HepG2 (cell line): ENCODE data around the gene SLC25A20. TPM values are rescaled to one million over a fixed set of nuclear protein-coding genes. Genes with fewer than 3 reads are reported as not detected.
A peak's percentile ranks its signal among the peaks of the same experiment; 100 is the strongest.

Experiments
- ATAC-seq: fragments of 200-7000 bp; cut with Tn5 transposase; 3 replicates; pipeline ENCODE4 v1.9.1; 2020; ENCODE audit warnings: mild to moderate bottlenecking, moderate library complexity
- BruUV-seq: library from RNA; stranded (reverse); fragments of 400-500 nt; replicated peaks from 2 replicates; lab custom pipeline; 2021; lab: Mats Ljungman, UMichigan
- CTCF ChIA-PET: fragments of 300-600 bp; formaldehyde crosslinking; extraction: SDS; loops from one replicate; lab custom pipeline; 2021; ENCODE audit warnings: low total read pairs, inconsistent platforms, low intra/inter-chr PET ratio; lab: Yijun Ruan, JAX
- POLR2A ChIA-PET: fragments of 350-600 bp; sonication (Branson Sonifier 250); formaldehyde crosslinking; loops from one replicate; lab custom pipeline; 2020; ENCODE audit warnings: antibody characterized with exemption, inconsistent platforms; lab: Yijun Ruan, JAX
- DNase-seq: peaks from one replicate; pipeline ENCODE4 v3.0.0-alpha.2; 2015; ENCODE audit warnings: low spot score
- FAIRE-seq: peaks from 3 replicates; lab custom pipeline; 2011; peaks lifted over from hg19 to GRCh38; lab: Jason Lieb, UNC
- H2AFZ ChIP-seq: one replicate; pipeline ENCODE4 v1.6.1; 2011; ENCODE audit warnings: low read length, inconsistent platforms
- H3K27ac ChIP-seq: fragments of 300-600 bp; 3 replicates; pipeline ENCODE4 v1.8.0; 2011; ENCODE audit warnings: mixed run types, mild to moderate bottlenecking, mixed read lengths, low read length, inconsistent platforms; ENCODE audit not compliant: insufficient read depth; ENCODE audit errors: extremely low read length
- H3K27me3 ChIP-seq, 2 experiments: fragments of 200-600 bp in 1 of 2; 2 replicates in 1 of 2; 3 replicates in 1 of 2; pipeline versions ENCODE4 v1.6.0 to v1.8.0; 2011; ENCODE audit warnings: low read length in 2 of 2, mild to moderate bottlenecking in 2 of 2, moderate library complexity in 2 of 2, inconsistent platforms in 1 of 2; ENCODE audit not compliant: insufficient read depth in 2 of 2, control insufficient read depth in 1 of 2
- H3K36me3 ChIP-seq, 2 experiments: fragments of 200-600 bp in 1 of 2; replicated peaks in 1 of 2; 2 replicates in 1 of 2; 3 replicates in 1 of 2; pipeline versions ENCODE4 v1.5.1 to v1.8.0; 2011; ENCODE audit warnings: low read length in 2 of 2, inconsistent platforms in 1 of 2; ENCODE audit not compliant: insufficient read depth in 2 of 2, control insufficient read depth in 1 of 2
- H3K4me1 ChIP-seq: 2 replicates; pipeline ENCODE4 v1.5.1; 2012; ENCODE audit warnings: low read length, inconsistent platforms; ENCODE audit not compliant: insufficient read depth
- H3K4me2 ChIP-seq: 2 replicates; pipeline ENCODE4 v1.6.0; 2011; ENCODE audit warnings: low read depth, low read length, inconsistent platforms
- H3K4me3 ChIP-seq, 3 experiments: fragments of 200-600 bp in 1 of 3; sonication (generic), shearing (Covaris generic) in 1 of 3; replicated peaks in 1 of 3; 2 replicates each; pipeline ENCODE4 v1.5.1; 2011 to 2016; ENCODE audit warnings: low read length in 3 of 3, inconsistent platforms in 2 of 3, low read depth in 2 of 3, mild to moderate bottlenecking in 2 of 3, control low read depth in 1 of 3, mixed read lengths in 1 of 3; ENCODE audit not compliant: insufficient read depth in 1 of 3
- H3K79me2 ChIP-seq: one replicate; pipeline ENCODE4 v1.6.1; 2011; ENCODE audit warnings: low read length, inconsistent platforms; ENCODE audit not compliant: insufficient read depth
- H3K9ac ChIP-seq: 2 replicates; pipeline ENCODE4 v1.6.0; 2011; ENCODE audit warnings: mild to moderate bottlenecking, low read depth, low read length, inconsistent platforms; ENCODE audit not compliant: insufficient read depth
- H3K9me3 ChIP-seq: 2 replicates; pipeline ENCODE4 v1.5.1; 2012; ENCODE audit warnings: mild to moderate bottlenecking, low read length
- H4K20me1 ChIP-seq: 2 replicates; pipeline ENCODE4 v1.6.0; 2011; ENCODE audit warnings: inconsistent platforms, mild to moderate bottlenecking, low read length, moderate library complexity; ENCODE audit not compliant: insufficient read depth
- FOXA1 ChIP-seq, 2 experiments: fragments of 450-650 bp in 1 of 2; sonication (generic) in 1 of 2; formaldehyde crosslinking in 1 of 2; IDR thresholded peaks; 2 replicates each; pipeline versions ENCODE4 v1.4.0 to v1.6.1; 2016 to 2020; ENCODE audit warnings: missing genetic modification reagents in 1 of 2
- RBM22 ChIP-seq: fragments of 200-400 bp; formaldehyde crosslinking; optimal IDR thresholded peaks from 2 replicates; pipeline ENCODE3; 2017; ENCODE audit warnings: mild to moderate bottlenecking, low read length, moderate library complexity
- SMAD1 ChIP-seq: sonication (generic); formaldehyde crosslinking; IDR thresholded peaks from 2 replicates; pipeline ENCODE4 v1.4.0; 2020; ENCODE audit warnings: missing genetic modification reagents, low read depth, mild to moderate bottlenecking, borderline replicate concordance
- ZZZ3 ChIP-seq: sonication (generic); formaldehyde crosslinking; IDR thresholded peaks from 2 replicates; pipeline ENCODE4 v1.4.0; 2020; ENCODE audit warnings: missing genetic modification reagents, mild to moderate bottlenecking, borderline replicate concordance
- WGBS: methylation state at CpG from one replicate; pipeline ENCODE4 v1.1.6; 2017; ENCODE audit warnings: low lambda C conversion rate; 5-methylcytosine and 5-hydroxymethylcytosine counted together
- in situ Hi-C: cut with HindIII; loops from 2 replicates; pipeline ENCODE4 v1.10.0; 2017; ENCODE audit warnings: low pct_unique_long_range_greater_than_20kb; ENCODE audit not compliant: extremely low pct_ligation_motif_present
- intact Hi-C: fragments of 100-400 bp; cut with micrococcal nuclease; formaldehyde crosslinking; loops from one replicate; pipeline ENCODE4 v1.10.0; 2022; ENCODE audit not compliant: unreplicated experiment
- polyA plus RNA-seq, 8 experiments: library from polyadenylated mRNA; depleted of rRNA in 3 of 8; stranded (reverse) in 7 of 8; unstranded in 1 of 8; fragments of >200 nt; fragmentation: Illumina TruSeq in 4 of 8; extraction: Trizol in 4 of 8; gene quantifications; 2 replicates each; pipeline versions ENCODE4 v1.2.1 to v1.2.3, GENCODE V29; 2011 to 2016; ENCODE audit warnings: low read depth in 4 of 8, missing spikeins in 1 of 8, mixed read lengths in 1 of 8; ENCODE audit not compliant: insufficient read depth in 1 of 8
- total RNA-seq, 5 experiments: library from RNA; depleted of rRNA; stranded (reverse); fragments of >200 nt; fragmentation: Illumina TruSeq; extraction: Trizol; gene quantifications; 2 replicates each; pipeline ENCODE4 v1.2.3, GENCODE V29; 2016; ENCODE audit warnings: low read depth in 1 of 5
- TF ChIP-seq, protein P1 (sequence below): IDR thresholded peaks from 2 replicates; pipeline ENCODE4 v1.6.1; 2016

SLC25A20 gene
- total and polyA plus RNA-seq, 2 of the 13 experiments (the other 11 are each of a cell fraction or from before 2014, with no cell fraction given) = 21.1 to 26.6 TPM

DNA sequence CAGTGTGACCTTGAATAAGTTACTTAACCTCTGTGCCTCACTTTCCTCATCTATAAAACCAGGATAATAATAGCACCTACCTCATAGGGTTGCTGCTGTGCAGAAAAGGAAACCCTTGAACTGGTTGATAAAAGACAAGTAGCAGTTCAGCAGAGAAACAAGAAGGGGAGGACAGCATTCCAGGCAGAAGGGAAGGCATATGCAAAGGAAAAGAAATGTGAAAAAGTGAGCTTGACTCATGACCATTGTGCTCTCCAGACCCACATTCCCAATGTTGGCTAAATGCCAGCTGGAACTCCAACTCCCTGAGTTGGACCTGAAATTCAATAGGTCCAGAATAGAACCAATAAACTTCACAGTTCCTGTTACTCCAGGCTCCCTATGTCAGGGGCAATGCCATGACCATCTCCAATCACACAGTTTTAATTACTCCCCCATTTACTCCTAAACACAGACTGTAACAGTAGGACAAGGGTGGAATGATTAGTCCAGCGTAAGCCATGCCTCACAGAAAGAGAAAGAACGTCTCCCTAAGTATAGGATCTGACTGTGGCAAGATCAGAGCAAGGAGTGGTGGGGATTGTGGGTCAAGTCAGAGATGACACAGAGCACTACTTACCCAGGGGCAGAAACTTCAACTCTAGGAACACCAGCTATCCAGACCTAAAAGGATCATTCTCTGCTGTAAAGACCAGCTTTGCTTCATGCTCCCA lies 77.9 kb downstream of the SLC25A20 start:
- Histone ChIP-seq H4K20me1 (no peaks in the 10 kb centered on the region), H3K27ac (no peak overlapping the region), H3K36me3 (no peaks in the 10 kb centered on the region; a peak in 1 of 5 replicates), H3K27me3 (no peaks in the 10 kb centered on the region), H2AFZ (no peak overlapping the region), H3K4me2 (no peak overlapping the region), H3K4me1 (peaks cover 15% of the 10 kb centered on the region; the same call in 1 of the 2 replicates), H3K79me2 (no peaks in the 10 kb centered on the region), H3K4me3 (no peak overlapping the region), H3K9me3 (no peaks in the 10 kb centered on the region), H3K9ac (no peak overlapping the region)
- WGBS = 88% methylated on average over 2 of the region's 2 CpGs
- in situ Hi-C loops = no loop called here
- FAIRE-seq (no peak), ATAC-seq (no peak), DNase-seq (peak; percentile 5)
- POLR2A ChIA-PET = no interaction called here
- CTCF ChIA-PET = no interaction called here
- intact Hi-C loops = no loop called here
- no TSS peak for BruUV-seq
- TF ChIP-seq RBM22 = no peak
- TF ChIP-seq FOXA1 (IDR thresholded peaks at IDR 0.05) = no peak
- TF ChIP-seq FOXA1 (CRISPR knock-in tag; IDR thresholded peaks at IDR 0.05) = no peak
- TF ChIP-seq SMAD1 = no peak
- TF ChIP-seq, protein P1, sequence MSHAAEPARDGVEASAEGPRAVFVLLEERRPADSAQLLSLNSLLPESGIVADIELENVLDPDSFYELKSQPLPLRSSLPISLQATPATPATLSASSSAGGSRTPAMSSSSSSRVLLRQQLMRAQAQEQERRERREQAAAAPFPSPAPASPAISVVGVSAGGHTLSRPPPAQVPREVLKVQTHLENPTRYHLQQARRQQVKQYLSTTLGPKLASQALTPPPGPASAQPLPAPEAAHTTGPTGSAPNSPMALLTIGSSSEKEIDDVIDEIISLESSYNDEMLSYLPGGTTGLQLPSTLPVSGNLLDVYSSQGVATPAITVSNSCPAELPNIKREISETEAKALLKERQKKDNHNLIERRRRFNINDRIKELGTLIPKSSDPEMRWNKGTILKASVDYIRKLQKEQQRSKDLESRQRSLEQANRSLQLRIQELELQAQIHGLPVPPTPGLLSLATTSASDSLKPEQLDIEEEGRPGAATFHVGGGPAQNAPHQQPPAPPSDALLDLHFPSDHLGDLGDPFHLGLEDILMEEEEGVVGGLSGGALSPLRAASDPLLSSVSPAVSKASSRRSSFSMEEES = no peak
- no peak for TF ChIP-seq ZZZ3 (CRISPR knock-in tag)
